ENCODE measurements around the gene ENTREP1.

ENTREP1 gene

DNA sequence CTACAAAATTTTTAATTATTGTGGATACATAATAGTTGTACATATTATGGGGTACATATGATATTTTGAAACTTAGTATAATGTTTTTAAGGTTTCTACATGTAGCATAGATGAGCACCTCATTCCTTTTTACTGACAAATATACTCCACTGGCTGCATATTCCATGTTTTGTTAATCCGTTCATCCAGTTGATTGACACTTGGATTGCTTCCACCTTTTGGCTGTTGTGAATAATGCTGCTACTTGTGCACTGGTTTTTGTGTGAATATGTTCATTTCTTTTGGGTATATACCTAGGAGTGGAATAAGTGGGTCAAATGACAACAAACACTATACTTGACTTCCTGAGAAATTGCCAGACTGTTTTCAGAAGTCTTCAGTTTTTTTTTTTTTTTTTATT, 2.8 kb upstream of the ENTREP1 start:
- no peak for DNase-seq (ENCODE audit: low read depth)

DNA sequence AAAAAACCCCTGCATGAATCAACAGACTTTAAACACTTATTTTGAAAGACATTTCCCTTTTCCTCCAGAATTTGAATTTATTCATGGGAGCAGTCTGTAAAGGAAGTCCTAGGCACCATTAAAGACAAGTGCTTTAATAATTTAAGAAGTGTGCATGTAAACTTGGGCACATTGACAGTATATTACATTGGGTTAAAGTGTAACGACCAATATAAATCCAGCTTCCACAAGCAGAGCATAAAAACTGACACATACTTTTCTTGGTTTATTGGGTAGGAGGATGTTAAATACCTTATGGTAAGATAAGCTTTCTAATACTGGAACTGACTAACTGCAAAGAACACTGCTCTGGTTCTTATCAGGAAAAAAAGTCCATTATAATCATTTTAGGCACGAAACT, 1.2 kb upstream of the ENTREP1 start:
- DNase-seq (ENCODE audit: low read depth) = no peak

DNA sequence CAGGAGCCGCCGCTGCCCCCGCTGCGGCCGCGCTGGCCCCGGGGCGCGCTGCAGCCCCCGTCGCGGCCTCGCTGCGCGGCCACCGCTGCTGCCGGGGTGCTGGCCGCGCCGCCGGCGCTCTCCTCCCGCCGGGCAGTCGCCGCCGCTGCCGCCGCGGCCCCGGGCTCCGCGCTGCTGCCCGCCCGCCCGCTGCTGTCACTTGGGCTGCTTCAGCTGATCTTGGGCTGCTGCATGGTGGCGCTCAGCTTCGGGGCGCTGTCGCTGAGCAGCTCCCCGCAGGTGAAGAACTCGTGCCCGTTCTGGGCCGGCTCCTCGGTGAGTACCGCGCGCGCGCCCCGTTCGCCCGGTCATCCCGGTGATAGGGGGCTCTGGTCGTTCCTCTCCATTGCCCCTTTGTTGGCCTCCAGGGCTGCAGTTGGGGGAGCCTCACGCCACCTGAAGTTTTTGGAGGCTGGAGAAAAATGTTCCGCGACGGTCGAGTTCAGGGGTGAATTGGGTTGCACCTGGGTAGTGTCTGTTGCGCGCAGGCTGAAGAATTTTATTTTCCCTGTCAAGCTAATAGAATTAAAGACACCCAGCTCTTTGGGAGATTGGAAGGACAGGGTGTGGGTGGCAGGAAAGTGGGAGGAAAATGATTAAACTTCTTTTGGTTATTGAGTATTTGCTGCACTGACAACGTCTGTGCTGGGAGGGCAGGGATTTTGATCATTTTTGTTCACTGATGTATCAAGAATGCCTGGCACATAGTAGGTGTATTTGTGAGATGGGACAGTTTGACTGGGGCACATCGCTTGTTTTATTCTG, 596 bp downstream of the ENTREP1 start:
- no peak for DNase-seq (ENCODE audit: low read depth)

DNA sequence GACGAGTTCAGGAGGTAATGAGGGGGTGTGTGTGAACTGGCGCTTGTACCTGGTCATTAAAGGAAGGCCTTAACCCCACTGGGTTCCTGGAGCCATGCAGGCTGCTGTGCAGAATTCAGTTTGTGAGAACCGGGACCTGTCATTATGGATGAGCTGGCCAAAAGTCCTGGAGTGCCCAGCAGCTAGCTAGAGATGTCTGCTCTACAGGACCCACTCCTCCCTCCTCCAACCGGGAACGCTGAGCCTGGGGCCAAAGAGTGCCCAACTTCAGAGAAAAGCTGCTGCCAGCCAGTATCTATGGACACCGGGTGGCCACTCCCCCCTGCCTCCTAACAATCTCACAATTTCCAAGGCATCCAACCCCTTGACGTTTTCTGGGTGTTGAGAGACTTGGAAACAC, 1.2 kb downstream of the ENTREP1 start:
- DNase-seq (ENCODE audit: low read depth) = no peak

DNA sequence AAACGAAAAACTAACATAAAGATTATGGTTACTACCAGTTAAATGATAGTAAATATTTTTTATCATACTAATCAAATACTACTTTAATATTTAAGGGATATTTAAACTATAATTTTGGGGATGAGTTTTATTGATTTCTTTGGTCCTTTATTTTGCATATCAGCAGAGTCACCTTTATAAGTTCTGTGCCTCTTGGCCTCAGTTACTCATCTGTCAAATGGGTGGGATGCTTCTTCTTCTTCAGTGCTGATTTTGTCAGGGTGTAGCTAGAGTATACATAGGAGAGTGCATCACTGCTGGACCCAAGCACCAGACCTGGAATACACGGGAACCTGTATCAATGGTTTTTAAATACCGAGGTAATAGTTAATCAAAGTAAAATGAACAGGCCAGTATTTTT, 5.6 kb downstream of the ENTREP1 start:
- DNase-seq (ENCODE audit: low read depth) = no peak

DNA sequence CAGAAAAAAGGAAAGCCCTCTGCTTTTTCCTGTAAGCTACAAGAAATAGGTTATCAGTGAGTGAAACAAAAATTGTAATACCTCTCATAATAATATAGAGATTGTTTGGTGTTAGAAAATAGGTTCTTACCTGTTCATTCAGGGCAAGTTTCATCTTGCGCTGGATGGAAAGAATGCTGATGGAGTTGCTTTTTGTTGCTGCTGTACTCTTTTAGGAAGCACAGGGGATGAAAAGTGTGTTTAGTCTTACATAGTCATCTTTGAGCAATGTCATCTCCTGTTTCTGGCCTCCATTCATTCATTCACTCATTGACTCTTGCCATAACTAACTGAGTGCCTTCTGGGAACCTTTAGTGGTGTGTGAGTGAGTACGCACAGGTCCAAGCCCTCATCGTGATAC, 6.4 kb downstream of the ENTREP1 start:
- no peak for DNase-seq (ENCODE audit: low read depth)

DNA sequence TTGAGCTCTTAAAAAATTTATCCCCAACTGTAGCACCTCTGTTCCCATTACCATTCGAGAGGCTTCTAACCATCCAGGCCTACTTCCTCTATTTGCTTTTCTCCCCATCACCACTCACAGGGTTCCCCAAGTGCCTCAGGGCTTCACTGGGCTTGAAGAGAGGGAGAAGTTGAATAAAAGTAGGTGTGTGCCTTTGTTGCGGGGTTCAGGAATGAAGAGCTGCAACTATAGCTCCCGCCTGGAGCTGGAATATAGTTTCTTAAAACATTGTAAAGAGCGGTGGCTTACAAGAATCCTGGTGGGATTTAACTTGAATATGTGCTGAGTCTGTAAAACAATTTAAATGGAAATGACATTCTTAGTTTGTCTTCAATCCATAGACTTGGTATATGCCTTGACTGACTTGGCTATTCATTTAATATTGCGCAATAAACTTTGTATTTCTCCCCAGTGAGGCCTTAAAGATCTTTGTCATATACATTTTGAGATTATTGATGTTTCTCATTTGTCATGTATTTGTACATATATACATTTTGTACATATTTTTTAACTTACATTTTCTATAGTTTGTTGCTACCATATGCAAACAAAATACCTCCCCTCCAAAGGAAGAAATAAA, 7.2 kb downstream of the ENTREP1 start:
- no peak for DNase-seq (ENCODE audit: low read depth)

DNA sequence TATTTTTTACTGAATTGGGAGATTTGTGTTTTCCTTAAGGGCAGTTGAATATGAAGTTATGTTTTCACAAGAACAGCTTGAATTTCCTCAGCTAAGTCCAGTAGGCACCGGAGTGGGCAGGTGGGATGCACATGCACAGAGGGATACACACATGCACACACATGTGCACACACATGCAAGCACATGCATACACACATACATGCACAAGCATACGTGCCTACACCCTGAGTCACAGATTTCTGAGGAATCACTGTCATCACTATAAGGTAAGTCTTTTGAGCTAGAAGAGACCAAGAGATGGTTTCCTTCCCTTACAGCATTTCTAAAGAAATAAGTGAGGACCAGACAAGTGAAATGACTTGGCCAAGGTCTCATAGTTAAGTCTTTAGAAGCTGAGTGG, 8.7 kb downstream of the ENTREP1 start:
- DNase-seq (ENCODE audit: low read depth) = no peak

DNA sequence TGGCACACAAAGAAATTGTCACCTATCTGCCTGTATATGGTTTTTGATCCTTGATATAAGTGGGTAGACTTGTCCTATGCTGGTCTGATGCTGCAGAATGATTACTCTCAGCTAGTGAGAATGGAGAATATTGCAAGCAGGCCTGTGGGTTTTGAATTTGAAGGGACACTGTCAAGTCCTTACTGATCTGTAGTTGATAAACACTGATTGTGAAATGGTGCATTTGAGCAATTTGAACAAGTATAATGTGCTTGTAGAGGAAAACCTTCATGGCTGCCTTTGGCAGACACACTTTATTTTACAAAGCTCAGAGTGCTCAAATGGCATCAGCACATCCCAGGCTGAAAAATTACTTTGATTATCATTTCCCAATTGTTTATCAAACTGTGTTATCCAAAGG, 9.3 kb downstream of the ENTREP1 start:
- no peak for DNase-seq (ENCODE audit: low read depth)

DNA sequence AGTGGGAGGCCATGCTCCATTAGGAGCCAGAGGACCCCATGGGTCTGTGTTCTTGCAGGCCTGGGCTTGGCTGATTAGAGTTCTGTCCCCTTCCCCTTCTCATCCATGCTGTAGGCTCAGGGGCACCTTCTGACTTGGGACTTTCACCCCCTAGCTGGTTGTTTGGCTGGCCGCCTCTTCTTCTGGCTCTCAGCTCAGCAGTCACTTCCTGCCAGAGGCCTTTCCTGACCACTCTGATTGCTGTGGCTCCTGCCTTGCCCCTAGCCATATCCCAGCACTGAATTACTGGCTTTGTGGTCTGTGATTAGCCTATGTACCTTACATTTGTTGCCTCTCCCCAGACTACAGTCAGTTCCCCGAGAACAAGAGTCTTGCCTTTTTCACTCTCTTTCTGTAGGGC, 14.6 kb downstream of the ENTREP1 start:
- DNase-seq (ENCODE audit: low read depth) = no peak

DNA sequence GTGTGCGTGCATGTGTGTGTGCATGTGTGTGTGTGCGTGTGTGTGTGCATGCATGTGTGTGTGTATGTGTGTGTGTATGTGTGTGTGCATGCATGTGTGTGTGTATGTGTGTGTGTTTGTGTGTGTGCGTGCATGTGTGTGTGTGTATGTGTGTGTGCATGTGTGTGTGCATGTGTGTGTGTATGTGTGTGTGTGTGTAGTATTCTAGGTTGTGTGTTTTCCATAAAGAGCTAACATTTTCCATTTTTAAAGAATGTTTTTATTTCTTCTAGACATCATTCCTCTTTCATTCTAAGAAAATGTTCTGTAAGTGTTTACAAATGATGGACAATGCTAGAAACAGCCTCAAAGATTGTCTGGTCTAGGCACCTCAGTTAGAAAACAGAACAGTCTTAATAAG, 15.6 kb downstream of the ENTREP1 start:
- no peak for DNase-seq (ENCODE audit: low read depth)

DNA sequence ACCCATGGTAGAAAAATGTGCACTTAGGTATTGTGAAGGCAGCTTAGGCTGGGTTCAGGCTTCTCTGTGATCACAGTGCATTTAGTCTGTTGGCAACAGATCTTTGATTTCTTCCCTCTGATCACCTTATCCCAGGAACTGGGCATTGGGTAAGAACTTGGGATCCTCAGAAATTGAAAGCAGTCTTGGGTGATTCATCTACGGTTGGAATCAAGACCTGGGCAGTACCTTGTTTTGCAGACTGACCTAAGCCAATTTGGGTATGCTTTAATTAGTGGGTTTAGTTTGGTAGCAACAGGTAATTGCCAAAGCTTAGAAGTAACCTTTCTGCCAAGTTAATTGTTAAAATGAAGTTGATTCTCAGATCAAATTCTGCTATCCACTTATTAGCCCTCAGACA, 17.8 kb downstream of the ENTREP1 start:
- no peak for DNase-seq (ENCODE audit: low read depth)

DNA sequence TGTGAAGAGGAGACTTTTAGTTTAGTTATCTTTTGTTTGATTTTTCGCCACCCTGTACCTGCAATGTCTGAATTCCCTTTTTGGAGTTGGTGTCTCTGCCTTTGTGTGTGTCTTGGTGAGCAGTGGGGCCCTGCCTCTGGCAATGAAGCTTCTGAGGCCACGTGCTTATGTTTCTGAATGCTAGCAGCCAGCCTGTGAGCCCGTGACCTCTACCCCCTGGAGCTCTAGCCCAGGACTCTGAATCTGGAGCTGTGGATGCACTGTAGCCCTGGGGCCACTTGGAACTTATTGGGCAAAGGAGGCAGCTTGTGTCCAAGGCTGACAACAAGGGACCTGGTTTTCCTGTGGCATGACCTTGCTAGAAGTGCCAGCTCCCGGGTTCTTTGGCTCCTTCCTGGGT, 19.4 kb downstream of the ENTREP1 start:
- DNase-seq (ENCODE audit: low read depth) = no peak

DNA sequence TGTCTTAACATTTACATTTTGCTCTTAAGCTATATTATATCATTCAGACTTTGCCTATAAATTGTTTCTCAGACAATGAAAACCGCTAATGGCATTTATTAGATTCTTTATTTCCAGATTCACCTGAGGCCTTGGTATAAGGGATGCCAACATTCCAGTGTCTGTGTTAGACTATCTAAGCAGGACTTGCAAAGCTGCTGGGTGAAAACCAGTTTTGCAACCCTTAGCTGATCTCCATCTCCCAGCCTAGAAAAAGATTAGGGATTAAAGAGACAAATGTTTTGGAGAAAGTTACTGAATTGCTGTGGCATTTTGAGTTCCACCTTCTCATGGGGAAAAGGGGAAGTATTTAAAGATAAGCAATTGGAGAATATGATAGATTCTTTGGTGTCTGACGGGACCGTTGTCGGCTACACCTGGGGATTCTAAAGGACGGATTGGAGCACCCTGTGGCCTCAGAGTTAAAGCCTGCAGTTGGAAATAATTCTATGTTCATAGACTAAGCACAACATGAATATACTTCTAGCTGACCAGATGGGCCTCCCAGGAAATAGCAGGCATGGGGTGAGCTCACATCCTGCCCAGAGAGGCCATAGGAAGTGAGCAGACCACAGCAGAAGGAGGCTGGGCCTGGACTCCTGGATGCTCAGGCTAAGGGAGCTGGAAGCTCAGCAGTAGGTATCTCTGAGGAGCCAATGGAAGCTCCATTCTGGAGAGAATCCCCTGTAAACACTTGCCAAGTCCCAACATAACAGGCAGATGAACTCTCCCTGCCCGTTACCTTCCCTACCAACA, 21.8 kb downstream of the ENTREP1 start:
- DNase-seq (ENCODE audit: low read depth) = no peak

DNA sequence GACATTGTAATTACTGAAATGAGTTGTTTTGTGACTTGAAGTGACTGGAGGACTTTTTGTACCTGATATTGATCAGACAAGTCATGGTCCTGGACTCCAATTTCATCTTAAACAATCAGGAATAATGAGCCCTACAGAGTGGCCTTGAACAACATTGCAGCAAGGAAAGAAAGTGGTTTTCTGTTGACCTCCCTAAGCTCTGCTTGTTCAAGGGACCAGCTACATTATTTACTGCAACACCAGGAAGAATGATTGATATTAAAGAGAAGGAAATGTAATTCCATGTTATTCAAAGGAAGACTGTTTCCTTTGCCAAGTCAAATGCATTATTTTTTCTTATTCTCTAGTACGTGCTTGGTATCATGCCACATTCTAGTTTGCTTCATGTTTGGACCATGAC, 22.6 kb downstream of the ENTREP1 start:
- no peak for DNase-seq (ENCODE audit: low read depth)

DNA sequence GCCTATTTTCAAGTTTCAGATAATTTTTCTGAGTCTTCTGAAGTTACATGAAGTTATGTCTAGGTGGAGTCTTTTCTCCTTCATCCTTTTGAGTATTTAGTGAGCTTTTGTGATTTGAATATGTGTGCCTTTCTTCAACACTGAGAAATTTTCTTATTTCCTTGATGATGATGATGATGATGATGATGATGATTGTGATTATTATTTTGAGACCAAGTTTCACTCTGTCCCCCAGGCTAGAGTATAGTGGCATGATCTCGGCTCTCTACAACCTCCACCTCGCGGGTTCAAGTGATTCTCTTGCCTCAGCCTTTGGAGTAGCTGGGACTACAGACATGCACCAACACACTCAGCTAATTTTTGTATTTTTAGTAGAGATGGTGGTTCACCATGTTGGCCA, 26.2 kb downstream of the ENTREP1 start:
- DNase-seq (ENCODE audit: low read depth) = no peak

DNA sequence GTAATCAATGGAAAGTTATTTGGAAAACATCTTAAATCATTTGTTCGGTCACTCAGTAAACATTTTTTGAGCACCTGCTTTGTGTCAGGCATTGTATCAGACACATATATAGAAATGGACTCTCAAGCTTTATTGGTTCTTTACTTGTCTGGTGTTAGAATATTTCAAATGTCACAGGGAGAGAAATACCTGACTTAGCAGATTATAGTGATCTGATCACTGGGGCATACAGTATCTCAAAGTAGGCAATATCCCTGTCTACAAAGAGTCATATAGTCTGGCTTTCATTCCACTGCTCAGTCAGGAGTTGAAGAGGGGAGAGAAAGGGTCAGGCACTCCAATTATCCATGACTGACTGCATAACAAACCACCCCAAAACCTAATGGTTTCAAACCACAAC, 30.2 kb downstream of the ENTREP1 start:
- no peak for DNase-seq (ENCODE audit: low read depth)

DNA sequence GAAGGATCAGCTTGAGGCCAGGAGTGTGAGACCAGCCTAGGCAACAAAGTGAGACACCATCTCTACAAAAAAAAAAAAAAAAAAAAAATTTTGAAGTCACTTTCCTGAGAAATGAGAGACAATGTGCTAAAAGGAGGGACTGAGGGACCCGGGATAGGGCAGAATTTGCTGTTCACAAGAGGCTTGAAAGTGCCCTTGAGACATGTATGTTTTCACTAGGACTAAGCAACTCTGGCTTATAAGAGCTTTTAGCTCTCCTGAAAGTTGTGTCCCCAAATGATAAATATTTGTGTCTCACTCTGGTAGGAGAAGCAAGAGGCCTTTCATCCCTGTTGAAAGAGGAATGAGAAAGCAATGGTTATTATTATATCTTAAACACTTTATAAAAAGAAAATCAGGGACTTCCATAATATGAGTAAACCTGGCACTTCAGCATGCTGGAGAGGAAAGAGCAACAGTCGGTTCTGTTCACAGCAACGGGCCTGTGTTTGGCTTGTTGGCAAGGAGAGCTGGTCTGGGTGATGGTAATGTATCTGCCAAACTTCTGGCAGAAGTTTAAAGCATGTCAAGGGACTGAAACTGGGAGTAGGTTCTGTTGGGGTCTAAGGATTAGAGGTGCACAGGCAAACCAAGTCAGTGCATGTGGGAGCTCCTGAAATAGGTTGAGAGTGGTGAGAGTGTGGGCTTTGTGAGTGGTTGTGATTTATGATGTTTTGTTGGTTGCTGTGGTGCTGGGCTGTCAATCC, 32.2 kb downstream of the ENTREP1 start:
- no peak for DNase-seq (ENCODE audit: low read depth)

DNA sequence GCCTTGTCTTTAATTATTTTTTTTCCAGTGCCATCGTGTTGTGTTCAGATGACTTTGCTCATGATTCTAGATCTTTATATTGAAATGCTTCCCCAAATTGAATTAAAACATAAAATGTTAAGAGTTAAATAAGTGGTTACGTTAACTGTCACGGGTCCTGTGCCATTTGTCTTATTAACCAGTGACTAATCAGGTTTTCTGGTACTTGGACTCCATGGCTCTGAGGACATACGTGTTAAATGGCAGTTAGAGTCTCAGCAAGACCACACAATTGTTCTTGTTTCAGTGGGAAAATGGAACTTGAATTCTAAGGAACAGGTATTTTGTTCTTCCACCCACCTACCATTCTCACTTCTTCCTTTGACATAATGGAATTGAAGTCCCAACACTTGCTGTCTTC, 32.8 kb downstream of the ENTREP1 start:
- DNase-seq (ENCODE audit: low read depth) = no peak

DNA sequence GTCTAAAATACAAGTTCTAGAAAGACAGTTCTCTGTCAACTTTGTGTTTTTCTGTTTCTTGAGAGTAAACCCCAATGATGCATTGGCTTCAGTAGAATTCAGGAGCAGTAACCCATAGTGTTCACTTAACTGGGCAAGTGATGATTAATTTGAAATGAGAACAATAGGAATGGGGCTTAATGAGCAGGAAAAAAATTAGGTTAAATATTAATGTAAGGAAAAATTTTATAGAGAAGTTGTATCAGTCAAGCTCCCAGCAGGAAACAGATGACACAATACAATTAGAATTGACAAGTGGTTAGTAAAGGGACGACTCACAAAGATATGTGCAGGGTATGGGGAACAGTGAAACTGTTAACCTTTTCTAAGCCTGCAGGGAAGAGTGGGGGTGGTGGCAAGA, 38.2 kb downstream of the ENTREP1 start:
- no peak for DNase-seq (ENCODE audit: low read depth)

DNA sequence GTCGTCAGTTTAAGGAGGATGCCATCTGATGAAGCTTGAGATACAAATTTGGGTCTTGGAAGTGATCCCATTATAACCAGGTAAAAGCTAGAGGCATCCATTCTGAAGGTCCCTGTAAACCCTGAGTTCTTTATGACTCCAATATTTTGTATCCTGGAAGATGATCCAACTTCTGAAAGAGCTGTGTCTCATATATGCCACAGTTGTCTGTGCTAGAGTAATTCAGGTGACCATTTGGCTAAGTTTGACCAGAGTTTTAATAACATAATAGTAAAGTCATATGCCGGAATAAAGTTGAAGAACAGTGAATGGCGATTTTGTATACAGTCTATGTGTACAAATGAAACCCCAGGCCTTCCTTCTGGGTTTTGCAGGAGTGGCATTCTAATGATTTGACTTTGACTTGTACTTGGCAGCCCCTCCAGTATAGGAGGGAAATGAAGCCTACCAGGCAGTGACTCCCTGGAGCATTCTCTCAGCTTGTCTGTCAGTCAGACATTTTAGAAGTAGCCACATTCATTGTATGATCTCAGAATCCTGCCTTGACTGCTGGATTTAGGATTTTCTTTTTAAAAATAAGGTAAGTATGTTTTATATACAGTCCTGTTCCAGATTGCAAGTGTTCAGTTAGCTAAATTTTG, 39.6 kb downstream of the ENTREP1 start:
- DNase-seq (ENCODE audit: low read depth) = no peak

DNA sequence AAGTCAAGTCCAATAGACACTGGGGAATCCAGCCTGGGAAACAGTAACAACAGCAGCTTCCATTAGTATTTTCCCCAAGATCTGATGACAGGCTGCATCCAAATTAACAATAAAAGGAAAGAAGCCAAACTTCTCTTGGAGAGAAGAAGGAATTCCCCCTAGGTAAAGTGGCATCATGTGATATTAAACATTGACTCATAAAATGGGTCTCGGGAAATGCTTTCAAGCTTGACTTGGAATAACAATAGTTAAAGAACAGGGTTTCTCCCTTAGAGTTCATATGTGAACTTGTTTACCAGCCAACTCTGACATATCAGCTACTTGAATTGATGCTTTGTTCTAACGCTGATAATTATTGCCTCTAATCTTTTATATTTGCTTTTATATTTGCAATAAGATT, 45.4 kb downstream of the ENTREP1 start:
- DNase-seq (ENCODE audit: low read depth) = no peak
